Activated effector memory CD4-positive, alpha-beta T cell treated with anti-CD3 and anti-CD28 coated beads, Interleukin-2, amount 50 U/mL, for 16 hours (primary cell): ENCODE results near the gene EPHA4.

Source experiments
- DNase-seq: peaks from one replicate; pipeline ENCODE4 v3.0.0-alpha.2; 2020

EPHA4 gene

DNA sequence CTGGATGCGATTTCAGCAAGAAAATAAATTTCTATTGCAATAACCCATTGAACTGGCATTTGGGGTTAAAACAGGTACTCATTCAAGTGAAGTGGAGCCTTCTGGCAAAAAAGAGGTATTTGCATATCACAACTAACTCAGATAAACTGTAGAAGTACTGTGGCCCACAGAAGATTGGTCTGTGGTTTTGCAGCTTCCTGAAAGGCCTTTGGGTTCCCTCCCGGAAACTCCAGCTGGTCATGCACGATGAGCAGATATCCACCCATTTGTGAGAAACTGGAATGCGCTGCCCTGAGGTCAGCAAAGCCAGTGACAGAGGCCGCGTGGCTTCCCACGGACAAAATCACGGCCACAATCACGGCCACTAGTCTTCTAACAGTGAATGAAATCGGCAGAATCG, 106.3 kb downstream of the EPHA4 start:
- DNase-seq, result peak; percentile 63

DNA sequence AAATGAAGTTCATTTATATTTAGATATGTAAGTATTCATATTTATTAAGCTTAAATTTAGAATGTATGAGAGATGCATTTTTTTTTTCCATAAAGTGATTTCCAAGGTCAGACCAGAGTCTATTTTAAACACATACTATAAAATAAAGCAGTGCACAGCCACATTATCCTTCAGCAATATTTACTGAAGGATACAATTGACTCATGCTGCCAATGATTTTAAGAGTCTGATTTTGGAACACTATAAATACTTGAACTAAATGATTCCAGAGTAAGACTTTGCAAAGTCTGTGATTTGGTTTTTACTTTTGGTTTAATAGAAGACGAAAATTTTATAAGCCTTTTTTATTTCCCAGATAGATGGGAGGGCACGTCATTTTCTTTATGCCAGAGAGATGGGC, 107.1 kb downstream of the EPHA4 start:
- DNase-seq, result no peak

DNA sequence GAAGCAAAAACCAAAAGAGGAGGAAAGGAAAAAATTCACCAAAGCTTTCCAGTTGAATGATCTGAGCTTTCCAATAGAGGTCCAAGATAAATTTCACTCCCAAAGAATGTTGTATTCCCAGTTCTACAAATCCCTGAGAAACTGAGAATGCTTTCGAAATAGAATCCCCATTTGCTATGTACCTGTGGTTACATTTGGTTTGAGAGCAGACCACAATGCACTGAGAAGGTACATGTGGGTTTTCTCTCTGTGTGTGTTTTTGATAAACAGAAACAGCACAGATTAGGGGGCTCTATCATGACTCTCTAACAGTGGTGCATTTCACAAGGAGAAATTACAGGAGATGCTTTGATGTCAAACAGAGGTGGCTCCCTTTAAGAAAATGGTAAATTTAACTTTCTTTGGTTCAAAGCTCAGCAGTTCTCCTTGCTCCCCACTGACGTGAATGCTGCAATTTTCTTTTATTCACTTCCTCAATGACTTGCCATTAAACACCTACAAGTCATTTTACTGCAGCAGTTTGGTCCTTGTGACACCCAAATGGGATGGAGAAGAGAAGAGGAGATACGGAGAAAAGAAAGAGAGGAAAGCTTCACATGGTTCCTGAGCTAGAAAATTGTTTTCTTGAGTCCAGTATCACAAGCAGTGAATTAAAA, 108.7 kb downstream of the EPHA4 start:
- no peak for DNase-seq

DNA sequence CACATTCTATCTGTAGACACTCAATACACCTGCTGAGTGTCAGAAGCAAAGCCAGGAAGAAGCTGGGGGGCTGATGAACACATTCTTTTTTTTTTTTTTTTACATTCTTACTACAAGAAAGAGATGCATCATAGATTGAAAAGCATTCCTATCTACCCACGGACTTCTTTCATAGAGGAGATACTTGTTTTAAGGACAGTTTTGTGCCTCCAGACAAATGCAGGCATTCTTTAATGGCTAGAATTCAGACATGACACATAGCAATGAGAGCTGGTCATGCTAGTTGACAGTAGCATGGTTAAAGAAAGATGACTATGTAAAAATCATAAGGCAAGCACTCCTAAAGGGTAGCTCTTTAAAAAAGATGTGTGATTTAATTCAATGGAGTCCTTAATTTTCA, 110.2 kb downstream of the EPHA4 start:
- DNase-seq, result no peak

DNA sequence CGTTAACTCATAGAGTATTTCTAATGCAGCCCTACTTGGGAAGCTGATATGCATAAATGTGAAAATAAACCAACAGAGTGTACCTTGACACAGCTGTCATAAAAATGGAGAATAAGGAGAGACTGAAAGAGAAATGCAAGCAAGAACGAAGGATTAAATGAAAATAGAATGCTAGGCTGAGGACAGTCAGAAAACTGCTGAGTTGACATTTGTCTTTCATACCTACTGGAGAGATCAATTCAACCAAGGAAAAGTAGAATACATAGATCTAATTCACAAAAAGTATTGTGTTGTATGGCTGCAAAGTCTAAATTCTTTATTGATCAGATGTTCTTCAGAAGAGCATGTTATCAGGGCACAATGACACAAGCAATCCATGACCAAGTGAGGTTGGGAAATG, 112.0 kb downstream of the EPHA4 start:
- no peak for DNase-seq

DNA sequence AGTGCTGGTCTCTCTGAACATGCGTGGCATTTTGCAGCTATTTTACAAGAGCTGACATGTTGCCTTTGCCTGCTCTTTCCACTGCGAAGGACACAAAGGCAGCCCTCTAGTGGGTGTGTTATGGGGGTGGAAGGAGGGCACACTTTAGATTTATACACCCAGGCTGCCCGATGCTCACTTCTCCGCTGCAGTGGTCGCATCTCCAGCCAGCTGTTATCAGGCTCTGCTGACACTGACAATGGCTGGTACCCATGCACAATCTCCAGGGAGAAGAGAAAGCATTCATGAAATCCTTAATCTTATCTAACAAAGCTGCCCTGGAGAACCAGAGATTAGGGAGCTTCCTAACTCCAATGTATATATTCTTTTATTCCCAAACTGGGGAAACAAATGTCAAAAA, 113.5 kb downstream of the EPHA4 start:
- no peak for DNase-seq

DNA sequence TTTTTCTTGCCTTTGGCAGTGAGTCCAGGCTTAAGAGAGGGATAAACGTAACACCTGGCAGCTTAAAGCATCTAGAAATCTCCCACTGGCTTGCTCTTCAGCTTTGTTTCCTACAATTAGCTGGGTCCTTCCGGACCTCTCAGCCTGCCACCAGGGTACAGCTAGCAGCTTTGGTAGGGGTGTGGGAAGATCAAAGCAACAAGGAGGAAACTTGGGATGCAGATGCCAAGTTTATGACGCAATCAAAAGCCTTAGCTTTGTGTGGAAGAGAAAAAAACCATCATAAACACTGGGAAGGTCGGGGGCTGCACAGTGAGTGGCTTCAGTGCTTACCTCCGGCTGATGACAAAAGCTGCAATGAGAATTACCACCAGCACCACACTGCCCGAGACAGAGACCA, 116.9 kb downstream of the EPHA4 start:
- no peak for DNase-seq

DNA sequence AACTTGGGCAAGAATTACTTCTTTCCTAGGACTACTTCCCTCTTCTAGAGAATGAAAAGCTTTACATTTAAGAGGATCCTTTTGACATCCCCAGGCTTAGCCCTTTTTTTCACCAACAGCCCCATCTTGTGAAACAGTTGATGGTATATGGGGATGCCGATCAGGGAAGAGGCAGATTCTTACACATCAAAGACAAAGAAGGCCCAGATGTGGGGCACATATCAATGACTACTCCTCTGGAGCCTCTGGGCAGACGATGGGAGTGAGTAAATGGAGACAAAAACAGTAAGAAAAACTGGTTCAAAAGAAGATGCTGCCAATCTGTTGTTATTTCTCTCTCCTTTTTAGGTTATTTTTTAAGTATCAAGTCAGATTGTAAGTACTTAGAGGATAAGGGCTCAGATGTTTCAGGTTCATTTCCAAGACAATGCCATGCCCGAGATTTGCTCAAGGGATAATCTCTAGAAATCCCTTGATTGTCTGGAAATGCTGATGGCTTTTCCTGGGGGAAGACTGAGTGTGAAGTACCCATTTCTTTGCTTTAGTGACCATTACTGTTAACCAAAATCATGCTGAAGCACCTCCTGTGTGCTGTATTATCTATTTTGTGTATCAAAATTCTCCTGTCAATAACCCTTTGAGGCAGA, 117.5 kb downstream of the EPHA4 start:
- DNase-seq, result no peak

DNA sequence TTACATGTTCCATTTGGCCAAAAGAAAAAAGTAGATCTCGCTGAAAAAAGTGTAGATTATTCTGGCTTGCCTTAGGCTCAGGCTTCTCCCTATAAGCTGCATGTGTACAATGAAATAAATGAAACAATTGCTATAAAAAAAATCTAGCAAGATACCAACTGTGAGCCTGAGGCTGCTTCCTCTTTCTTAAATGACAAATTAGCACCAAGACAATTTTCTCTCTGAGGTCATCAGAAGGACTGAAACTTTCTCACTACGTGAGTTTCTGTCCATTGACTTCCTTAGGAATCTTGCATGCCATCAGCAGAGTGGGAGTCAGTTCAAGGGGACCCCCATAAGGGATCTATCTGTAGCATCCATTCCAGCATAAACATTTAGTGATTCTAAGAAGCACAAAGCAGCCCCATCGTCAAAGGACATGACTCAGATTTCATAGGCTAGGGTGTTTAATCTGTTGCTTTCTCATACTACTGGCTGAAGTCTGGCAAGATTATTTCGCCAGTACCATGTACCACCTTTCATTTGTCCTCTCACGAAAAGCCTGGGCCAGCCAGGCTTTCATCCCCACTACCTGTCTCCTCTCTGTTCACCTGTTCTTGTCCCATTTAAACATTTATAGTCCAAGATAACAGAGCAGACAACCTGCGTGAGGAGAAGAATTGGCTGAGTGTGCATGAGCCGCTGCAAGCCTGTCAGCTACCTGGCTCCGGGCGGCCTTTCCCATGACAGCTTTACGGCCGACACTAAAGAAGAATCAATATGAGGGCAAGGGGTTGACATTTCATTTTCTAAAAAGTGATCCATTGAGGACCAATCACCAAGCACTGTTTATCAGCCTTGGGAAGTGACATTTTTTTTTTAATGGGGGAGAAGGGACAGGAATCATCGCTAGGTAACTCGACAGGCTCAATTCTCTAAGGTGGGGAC, 120.0 kb downstream of the EPHA4 start:
- no peak for DNase-seq

DNA sequence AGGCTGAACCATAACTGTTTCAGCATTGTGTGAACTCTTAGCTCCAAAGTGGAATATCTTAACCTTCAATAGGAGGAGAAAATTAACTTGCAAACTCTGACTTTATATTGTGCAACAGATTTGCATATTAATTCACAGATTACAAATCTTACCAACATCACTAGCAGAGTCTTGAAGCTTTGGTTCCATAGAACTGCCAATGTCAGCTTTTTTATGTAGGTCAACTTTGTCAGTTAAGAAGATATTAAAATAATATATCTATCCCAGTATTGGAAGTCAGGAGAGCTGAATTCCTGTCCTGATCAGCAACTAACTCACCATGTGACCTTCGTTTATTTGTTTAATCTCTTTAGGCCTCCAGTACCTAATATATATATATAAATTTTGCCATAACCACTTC, 121.8 kb downstream of the EPHA4 start:
- DNase-seq, result no peak

DNA sequence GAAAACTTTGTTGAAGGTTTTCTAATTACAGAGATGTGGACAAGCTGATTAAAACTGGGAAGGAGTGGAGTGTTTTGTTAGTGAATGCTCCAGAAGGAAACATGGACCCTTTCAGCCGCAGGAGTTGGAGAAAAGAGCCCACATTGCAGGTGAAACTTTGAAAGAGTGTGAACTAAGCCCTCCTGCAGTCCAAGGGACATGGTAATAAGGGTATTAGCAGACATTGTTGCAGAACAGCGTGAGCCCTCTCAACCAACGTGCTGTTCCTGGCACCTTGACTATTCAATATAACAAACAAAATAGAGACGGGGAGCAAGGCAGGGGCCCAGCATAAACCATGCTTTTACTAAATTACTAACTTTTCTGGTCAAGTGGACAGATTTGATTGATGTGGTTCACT, 122.7 kb downstream of the EPHA4 start:
- DNase-seq, result no peak

DNA sequence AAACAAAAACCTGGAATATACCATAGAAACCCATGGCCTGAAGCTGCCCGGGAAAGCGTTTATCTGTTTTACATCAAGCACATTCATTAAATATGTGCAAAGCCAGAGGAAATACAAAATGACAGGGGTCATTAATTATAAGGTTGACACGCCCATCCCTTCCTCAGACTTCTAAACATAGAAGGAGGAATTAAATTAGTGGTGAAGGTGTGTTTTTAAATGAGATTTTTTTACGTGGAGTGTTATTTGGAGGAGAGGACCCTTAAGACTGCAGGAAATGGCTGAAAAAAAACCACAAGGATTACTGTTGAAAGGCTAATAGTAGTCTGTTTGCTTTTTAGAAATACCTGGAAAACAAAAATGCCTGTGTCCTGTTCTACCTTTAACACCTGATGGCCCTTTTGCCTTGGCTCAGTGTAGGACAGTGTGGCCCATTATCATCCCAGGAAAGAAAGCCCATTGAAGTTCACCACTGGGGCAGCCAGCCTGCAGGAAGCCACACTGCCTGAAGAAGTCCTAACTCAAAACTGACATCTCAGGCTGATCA, 123.2 kb downstream of the EPHA4 start:
- no peak for DNase-seq

DNA sequence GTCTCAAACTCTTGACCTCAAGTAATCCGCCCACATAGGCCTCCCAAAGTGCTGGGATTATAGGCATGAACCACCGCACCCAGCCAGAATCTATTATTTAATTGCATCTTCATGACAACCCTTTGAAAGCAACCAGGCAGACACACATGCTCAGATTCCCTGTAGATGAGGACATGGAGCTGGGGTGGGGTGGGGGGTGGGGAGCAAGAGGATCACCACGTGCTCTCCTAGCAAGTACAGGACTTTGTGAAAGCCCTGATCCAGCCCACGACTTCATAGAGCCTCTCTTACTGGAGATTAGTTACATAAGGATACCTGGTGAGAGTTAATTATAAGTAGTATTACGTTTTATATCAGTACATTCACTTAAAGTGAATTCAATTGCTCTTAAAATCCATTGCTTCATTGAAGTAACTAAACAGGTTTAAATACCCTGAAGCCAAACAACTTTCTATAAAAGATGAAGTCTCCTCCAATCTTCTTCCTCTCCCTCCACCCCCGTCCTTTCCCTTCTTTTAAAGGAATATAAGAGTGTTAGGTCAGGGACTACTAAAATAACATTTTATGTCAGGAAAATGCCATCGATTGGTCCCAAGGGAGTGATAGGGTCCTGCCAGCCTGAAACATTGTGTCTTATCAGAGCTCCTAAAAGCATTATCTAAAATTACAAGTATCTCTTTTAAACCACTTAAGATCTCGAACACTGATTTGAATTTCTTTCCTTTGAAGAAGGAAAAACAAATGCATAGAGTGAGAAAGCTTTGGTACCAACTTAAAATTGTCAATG, 123.9 kb downstream of the EPHA4 start:
- no peak for DNase-seq

DNA sequence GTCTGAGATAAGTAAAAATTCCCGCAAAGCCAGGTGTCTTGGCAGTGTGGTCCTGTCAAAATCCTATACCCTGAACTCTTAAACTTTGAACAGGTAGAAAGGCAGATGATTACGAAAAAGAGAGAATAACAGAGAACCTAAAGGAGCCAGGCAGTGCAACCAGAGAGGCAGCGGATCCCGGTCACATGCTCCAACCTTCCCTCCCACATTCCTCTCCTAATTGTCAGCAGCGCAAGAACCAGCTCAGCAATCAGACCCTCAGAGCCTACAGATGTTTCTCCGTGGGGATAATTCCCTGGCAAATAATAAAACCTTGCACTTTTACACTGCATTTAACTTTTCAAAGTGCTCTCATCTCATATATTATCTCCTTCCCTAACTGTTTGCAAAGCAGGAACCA, 124.8 kb downstream of the EPHA4 start:
- DNase-seq, result no peak

DNA sequence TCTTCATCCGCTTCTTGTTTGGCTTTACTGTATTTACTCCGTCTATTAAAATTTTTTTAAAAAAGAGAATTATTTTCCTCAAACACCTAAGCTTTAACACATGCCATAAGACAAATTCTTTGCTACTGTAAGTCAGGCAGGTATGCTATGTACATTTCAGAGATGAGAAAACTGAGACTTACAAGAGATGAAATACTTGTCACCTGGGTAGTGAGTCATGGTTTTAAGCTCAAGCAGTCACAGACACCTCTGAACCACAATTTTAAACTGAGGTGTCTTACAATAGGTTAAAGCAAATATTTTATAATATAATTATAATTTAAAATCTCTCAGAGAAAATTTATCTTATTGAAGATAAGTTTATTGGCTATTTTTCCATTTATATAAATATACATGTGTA, 126.0 kb downstream of the EPHA4 start:
- no peak for DNase-seq

DNA sequence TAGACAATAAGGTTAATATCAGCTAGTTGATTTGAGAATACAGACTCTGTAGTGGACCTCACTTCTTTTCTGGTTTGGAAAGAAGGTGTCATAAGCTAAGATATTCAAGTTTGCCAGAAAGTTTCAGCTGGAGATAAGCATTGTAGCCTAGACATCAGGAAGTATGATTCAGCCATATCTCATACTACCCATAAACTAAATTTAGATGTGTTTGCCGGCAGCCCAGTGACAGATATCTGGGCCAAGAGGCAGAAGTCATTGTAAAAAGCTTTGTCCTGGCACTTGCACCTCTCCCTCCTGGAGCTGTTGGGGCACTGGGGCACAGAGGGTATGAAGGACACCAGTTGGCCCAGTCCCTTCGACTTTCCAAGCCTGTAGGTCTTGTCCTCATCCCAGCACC, 128.0 kb downstream of the EPHA4 start:
- no peak for DNase-seq

DNA sequence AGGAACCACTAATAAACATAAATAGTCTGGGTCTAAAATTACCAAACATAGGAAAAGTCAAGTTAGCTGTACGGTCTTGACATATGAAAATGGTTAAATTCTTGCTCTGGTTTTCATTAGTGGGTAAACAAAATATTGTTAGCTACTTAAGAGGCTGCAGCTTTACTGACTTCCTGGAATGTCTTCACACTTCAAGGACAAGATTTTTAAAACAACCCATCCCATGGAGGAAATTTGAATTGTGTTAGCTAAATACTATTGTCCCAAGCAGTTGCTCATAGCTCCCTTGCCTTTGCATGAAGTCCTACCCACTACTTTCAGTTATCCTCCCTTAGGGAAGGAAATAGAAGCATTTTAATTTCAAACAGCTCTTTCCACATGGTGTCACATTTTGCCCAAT, 128.5 kb downstream of the EPHA4 start:
- DNase-seq, result no peak

DNA sequence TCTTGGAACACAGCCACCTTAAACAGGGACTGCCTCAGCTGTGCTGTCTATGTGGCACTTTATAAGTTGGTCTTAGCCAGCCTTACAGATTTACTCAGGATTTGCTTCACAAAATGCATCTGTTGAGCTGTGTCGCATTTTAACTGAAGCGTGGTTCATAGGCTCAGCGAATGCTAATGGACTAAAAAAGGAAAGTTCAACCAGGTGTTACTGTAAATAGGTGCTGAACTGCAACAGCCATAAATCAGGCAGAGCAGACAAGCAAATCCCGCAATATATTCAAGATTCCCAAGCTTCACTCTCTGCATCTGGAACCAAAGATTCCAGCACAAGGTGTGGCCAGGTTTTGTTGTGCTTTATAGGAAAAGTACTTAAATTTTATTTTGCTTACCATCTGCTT, 130.0 kb downstream of the EPHA4 start:
- no peak for DNase-seq

DNA sequence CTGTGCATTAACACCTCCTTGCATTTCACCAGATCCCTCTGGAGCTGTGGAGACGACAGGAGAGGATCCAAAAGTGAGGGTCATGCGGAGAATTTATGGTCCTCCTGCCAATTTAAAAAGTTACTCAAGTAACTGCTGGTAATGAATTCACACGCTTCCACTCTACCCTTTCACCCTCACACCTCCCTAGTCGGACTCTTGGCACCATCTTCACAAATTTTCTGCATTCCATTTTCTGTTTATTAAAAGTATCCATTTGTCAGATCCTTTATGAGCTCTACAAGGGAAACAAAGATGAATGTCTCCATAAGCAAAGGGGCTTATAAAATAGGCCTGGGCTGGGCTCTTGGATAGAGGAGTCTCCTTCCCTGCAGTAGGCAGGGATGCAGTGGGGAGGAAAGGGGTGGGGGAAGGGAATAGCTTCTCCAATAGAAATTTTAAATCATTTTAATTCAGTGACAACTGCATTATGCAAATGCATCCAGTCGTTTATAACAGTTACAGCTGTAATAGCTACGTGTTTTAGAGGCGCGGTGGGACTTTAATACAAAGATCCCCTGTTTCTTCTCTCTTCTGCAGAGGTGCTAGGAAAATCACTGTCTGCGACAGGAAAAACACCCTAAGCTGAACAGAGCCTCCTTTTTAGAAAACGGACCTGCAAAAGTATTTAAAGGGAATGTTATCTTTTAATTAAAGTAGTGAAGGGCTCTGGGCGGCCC, 132.2 kb downstream of the EPHA4 start:
- DNase-seq, result no peak

DNA sequence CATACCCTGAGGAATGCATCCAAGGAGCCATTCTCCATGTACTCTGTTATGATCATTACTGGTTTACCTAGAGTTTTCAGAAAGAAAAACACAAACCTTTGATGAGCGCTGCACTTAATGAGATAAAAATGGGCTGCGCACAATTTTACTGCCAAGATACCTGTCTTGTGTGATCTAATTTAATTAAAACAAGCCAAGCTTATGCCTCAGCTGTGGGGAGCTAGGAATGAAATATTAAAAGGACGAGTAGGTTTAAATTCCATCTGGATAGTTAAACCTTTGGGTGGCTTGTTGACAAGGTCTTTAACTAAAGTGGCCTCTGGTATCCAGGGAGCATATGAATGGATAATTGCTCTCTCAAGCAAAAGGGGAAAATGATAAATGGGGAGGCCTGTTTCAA, 135.0 kb downstream of the EPHA4 start:
- no peak for DNase-seq

DNA sequence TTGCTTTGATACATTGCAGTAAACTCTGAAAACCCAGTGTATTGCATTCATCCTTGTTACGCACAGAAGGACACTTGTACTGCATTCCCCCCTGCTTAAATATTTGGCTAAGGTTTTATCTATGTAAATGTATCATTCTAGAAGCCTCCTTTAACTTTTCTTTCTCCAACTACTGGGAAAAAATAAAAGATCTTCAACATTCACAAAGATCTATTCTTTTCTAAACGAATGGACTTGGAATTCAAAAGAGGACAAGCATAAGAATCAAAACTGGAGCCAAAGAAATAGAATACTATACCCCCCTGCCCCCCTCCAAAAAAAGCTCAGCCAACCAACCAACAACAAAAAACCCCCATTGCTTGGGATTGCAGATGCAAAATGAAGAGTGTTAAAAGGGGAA, 136.9 kb downstream of the EPHA4 start:
- no peak for DNase-seq

DNA sequence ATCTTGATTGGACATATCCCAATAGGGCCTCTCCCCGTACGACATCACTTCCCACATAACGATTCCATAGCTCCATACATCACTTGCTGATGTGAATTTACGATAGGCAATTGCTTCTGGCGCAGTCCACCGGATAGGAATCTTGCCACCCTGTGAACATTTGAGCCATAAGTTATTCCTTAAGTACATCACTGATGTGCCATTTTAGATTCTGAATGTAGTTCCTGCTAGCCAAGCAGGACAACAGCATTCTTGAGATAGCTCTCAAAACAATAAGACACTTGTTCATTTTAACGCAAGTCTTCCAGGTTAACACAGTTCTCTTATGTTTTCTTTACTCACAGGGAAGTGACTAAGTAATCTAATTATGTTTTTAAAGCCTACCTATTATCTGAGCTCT, 138.0 kb downstream of the EPHA4 start:
- DNase-seq, result no peak
